HG03439 (cell line): ENCODE data around the gene MINDY3.
A peak's percentile ranks its signal among the peaks of the same experiment; 100 is the strongest.

ENCODE experiments used
- ATAC-seq: cut with Tn5 transposase; IDR thresholded peaks from one replicate; pipeline ENCODE4 v1.9.1; 2021; ENCODE audit warnings: mild to moderate bottlenecking, moderate library complexity; ENCODE audit not compliant: unreplicated experiment

The MINDY3 gene

GRCh38 chr10:15808204-15808797 is 52.0 kb downstream of the MINDY3 start:
- ATAC-seq: no peak

- no peak for ATAC-seq
Observed at GRCh38 chr10:15805395-15806058, 54.8 kb downstream of the MINDY3 start.

- no peak for ATAC-seq
Observed at GRCh38 chr10:15804109-15804508, 56.2 kb downstream of the MINDY3 start.

- no peak for ATAC-seq
Observed at GRCh38 chr10:15802375-15802949, 57.8 kb downstream of the MINDY3 start.

- no peak for ATAC-seq
Observed at GRCh38 chr10:15801641-15802040, 58.7 kb downstream of the MINDY3 start.

GRCh38 chr10:15801147-15801546 is 59.2 kb downstream of the MINDY3 start:
- no peak for ATAC-seq

- ATAC-seq: no peak
Observed at GRCh38 chr10:15797346-15797745, 63.0 kb downstream of the MINDY3 start.

GRCh38 chr10:15796762-15797161 is 63.5 kb downstream of the MINDY3 start:
- no peak for ATAC-seq

- ATAC-seq: no peak
Observed at GRCh38 chr10:15796098-15796759, 64.1 kb downstream of the MINDY3 start.

- no peak for ATAC-seq
Observed at GRCh38 chr10:15795036-15795792, 65.1 kb downstream of the MINDY3 start.

- ATAC-seq: no peak
Observed at GRCh38 chr10:15794569-15794968, 65.7 kb downstream of the MINDY3 start.

- no peak for ATAC-seq
Observed at GRCh38 chr10:15793664-15794063, 66.6 kb downstream of the MINDY3 start.

GRCh38 chr10:15792777-15793176 is 67.5 kb downstream of the MINDY3 start:
- ATAC-seq: no peak

- ATAC-seq: no peak
Observed at GRCh38 chr10:15791816-15792524, 68.3 kb downstream of the MINDY3 start.

- no peak for ATAC-seq
Observed at GRCh38 chr10:15789793-15790525, 70.3 kb downstream of the MINDY3 start.

GRCh38 chr10:15787426-15787825 is 72.9 kb downstream of the MINDY3 start:
- peak; percentile 49 for ATAC-seq

- no peak for ATAC-seq
Observed at GRCh38 chr10:15784662-15785300, 75.5 kb downstream of the MINDY3 start.

- no peak for ATAC-seq
Observed at GRCh38 chr10:15783941-15784636, 76.2 kb downstream of the MINDY3 start.

GRCh38 chr10:15782851-15783250 is 77.5 kb downstream of the MINDY3 start:
- ATAC-seq: no peak
